GDM1 (cell line): ENCODE data around the gene CER1.

ENCODE experiments used
- DNase-seq: peaks from one replicate; lab custom pipeline; 2025; lab: John Stamatoyannopoulos, UW

CER1 gene

GRCh38 chr9:14722391-14723035, at the start of gene CER1:
Gene CER1 (minus strand): TSS chr9:14722733. CDS start chr9:14722672, 61 bp downstream.
- no peak for DNase-seq

- DNase-seq: no peak
These were observed 48.1 kb upstream of the CER1 start for GRCh38 chr9:14770592-14770991.

- DNase-seq: no peak
These were observed 46.7 kb upstream of the CER1 start for GRCh38 chr9:14769230-14769571.

- DNase-seq: no peak
These were observed 46.1 kb upstream of the CER1 start for GRCh38 chr9:14768405-14769229.

- DNase-seq: no peak
These were observed 43.8 kb upstream of the CER1 start for GRCh38 chr9:14766299-14766698.

- no peak for DNase-seq
These were observed 39.1 kb upstream of the CER1 start for GRCh38 chr9:14761584-14761983.

GRCh38 chr9:14760060-14760459, 37.5 kb upstream of the CER1 start:
- no peak for DNase-seq

GRCh38 chr9:14756291-14756690, 33.8 kb upstream of the CER1 start:
- DNase-seq: no peak

GRCh38 chr9:14752871-14753270, 30.3 kb upstream of the CER1 start:
- DNase-seq: no peak

GRCh38 chr9:14752271-14752670, 29.7 kb upstream of the CER1 start:
- no peak for DNase-seq

- no peak for DNase-seq
These were observed 28.3 kb upstream of the CER1 start for GRCh38 chr9:14750821-14751220.

- DNase-seq: no peak
These were observed 27.2 kb upstream of the CER1 start for GRCh38 chr9:14749741-14750211.

GRCh38 chr9:14748373-14748772, 25.8 kb upstream of the CER1 start:
- no peak for DNase-seq

- no peak for DNase-seq
These were observed 24.6 kb upstream of the CER1 start for GRCh38 chr9:14747111-14747510.

- no peak for DNase-seq
These were observed 24.1 kb upstream of the CER1 start for GRCh38 chr9:14746626-14747025.

GRCh38 chr9:14744768-14745167, 22.2 kb upstream of the CER1 start:
- no peak for DNase-seq

- DNase-seq: no peak
These were observed 18.8 kb upstream of the CER1 start for GRCh38 chr9:14741369-14741768.

- DNase-seq: no peak
These were observed 10.6 kb upstream of the CER1 start for GRCh38 chr9:14733133-14733532.

GRCh38 chr9:14731294-14731981, 8.9 kb upstream of the CER1 start:
- DNase-seq: no peak

GRCh38 chr9:14730461-14730898, 7.9 kb upstream of the CER1 start:
- DNase-seq: no peak

GRCh38 chr9:14723301-14723700, 768 bp upstream of the CER1 start:
- no peak for DNase-seq

GRCh38 chr9:14719231-14719923, 3.2 kb downstream of the CER1 start:
- no peak for DNase-seq
